Nephron (organoid): ENCODE results near the gene STXBP2.

ENCODE experiments used
- H3K27ac Mint-ChIP-seq, 3 experiments: 2 replicates each; pipeline ENCODE4 v1.8.0; 2020; ENCODE audit warnings: mixed read lengths in 3 of 3, mild to moderate bottlenecking in 2 of 3, moderate library complexity in 1 of 3
- H3K27me3 Mint-ChIP-seq: 2 replicates; pipeline ENCODE4 v1.8.0; 2021; ENCODE audit warnings: low read depth, mild to moderate bottlenecking, moderate library complexity, mixed read lengths
- H3K36me3 Mint-ChIP-seq: 2 replicates; pipeline ENCODE4 v1.8.0; 2020; ENCODE audit warnings: low read depth, mixed read lengths
- H3K4me1 Mint-ChIP-seq: 2 replicates; pipeline ENCODE4 v1.8.0; 2020; ENCODE audit warnings: mixed read lengths
- H3K4me3 Mint-ChIP-seq, 3 experiments: 2 replicates each; pipeline ENCODE4 v1.8.0; 2020; ENCODE audit warnings: mild to moderate bottlenecking in 3 of 3, mixed read lengths in 3 of 3, moderate library complexity in 2 of 3
- H3K9me3 Mint-ChIP-seq: 2 replicates; pipeline ENCODE4 v1.8.0; 2020; ENCODE audit warnings: mixed read lengths
- CTCF ChIP-seq, 3 experiments: fragments of 200-600 bp; sonication (generic); IDR thresholded peaks; one replicate each; pipeline ENCODE4 v1.5.0; 2021; ENCODE audit warnings: antibody characterized with exemption in 3 of 3; ENCODE audit not compliant: unreplicated experiment in 3 of 3

Gene STXBP2

GRCh38 chr19:7636317-7636690 is 606 bp upstream of the STXBP2 start:
- Mint-ChIP-seq H3K27ac (no peak overlapping the region), H3K27me3 (peaks cover 38% of the 10 kb centered on the region), H3K36me3 (no peaks in the 10 kb centered on the region), H3K4me1 (no peaks in the 10 kb centered on the region), H3K9me3 (no peaks in the 10 kb centered on the region), H3K4me3 (peak overlapping the region; percentile 58 to 72 (median 71))
- TF ChIP-seq CTCF (IDR thresholded peaks at IDR 0.05; ENCODE audit: unreplicated experiment in 3 of 3), result no peak

GRCh38 chr19:7637374-7638256 is 705 bp downstream of the STXBP2 start:
- H3K27me3 Mint-ChIP-seq, result peaks cover 38% of the 10 kb centered on the region
- H3K4me3 Mint-ChIP-seq, result peak overlapping the region in 2 of 3 experiments; percentile 71 to 72
- no peaks in the 10 kb centered on the region for H3K9me3 Mint-ChIP-seq
- H3K4me1 Mint-ChIP-seq, result no peaks in the 10 kb centered on the region
- no peaks in the 10 kb centered on the region for H3K36me3 Mint-ChIP-seq
- TF ChIP-seq CTCF (IDR thresholded peaks at IDR 0.05; ENCODE audit: unreplicated experiment in 3 of 3), result no peak
- no peak overlapping the region for H3K27ac Mint-ChIP-seq

GRCh38 chr19:7638802-7639465 is 2.0 kb downstream of the STXBP2 start:
- H3K27ac Mint-ChIP-seq, result no peak overlapping the region
- H3K4me3 Mint-ChIP-seq, result peak overlapping the region; percentile 11 to 57 (median 42)
- no peaks in the 10 kb centered on the region for H3K4me1 Mint-ChIP-seq
- peaks cover 38% of the 10 kb centered on the region for H3K27me3 Mint-ChIP-seq
- H3K36me3 Mint-ChIP-seq, result no peaks in the 10 kb centered on the region
- no peaks in the 10 kb centered on the region for H3K9me3 Mint-ChIP-seq
- TF ChIP-seq CTCF (IDR thresholded peaks at IDR 0.05; ENCODE audit: unreplicated experiment in 3 of 3), result no peak

- H3K27ac Mint-ChIP-seq, result no peak overlapping the region
Measured at GRCh38 chr19:7639863-7640348, 3.0 kb downstream of the STXBP2 start.

GRCh38 chr19:7640803-7641202 is 3.9 kb downstream of the STXBP2 start:
- TF ChIP-seq CTCF (IDR thresholded peaks at IDR 0.05; ENCODE audit: unreplicated experiment in 3 of 3), result no peak

More at GRCh38 chr19:7639863-7640348, 3.0 kb downstream of the STXBP2 start:
- Mint-ChIP-seq H3K27me3 (peaks cover 37% of the 10 kb centered on the region), H3K4me3 (peak overlapping the region in 2 of 3 experiments; percentile 3 to 12), H3K36me3 (no peaks in the 10 kb centered on the region), H3K9me3 (no peaks in the 10 kb centered on the region), H3K4me1 (no peaks in the 10 kb centered on the region)
- no peak for TF ChIP-seq CTCF (IDR thresholded peaks at IDR 0.05; ENCODE audit: unreplicated experiment in 3 of 3)

More at GRCh38 chr19:7640803-7641202, 3.9 kb downstream of the STXBP2 start:
- no peak overlapping the region for H3K4me3 Mint-ChIP-seq
- peaks cover 28% of the 10 kb centered on the region for H3K27me3 Mint-ChIP-seq
- H3K4me1 Mint-ChIP-seq, result no peaks in the 10 kb centered on the region
- H3K36me3 Mint-ChIP-seq, result no peaks in the 10 kb centered on the region
- H3K9me3 Mint-ChIP-seq, result no peaks in the 10 kb centered on the region
- no peak overlapping the region for H3K27ac Mint-ChIP-seq
